K562 (cell line): ENCODE results near the gene AQP11. TPM values are rescaled to one million over a fixed set of nuclear protein-coding genes. Genes with fewer than 3 reads are reported as not detected.

ENCODE experiments used
- ELF2 ChIP-seq: fragments of 250-450 bp; sonication (Bioruptor Pico); IDR thresholded peaks from 2 replicates; pipeline ENCODE4 v1.5.0; 2021; ENCODE audit warnings: mild to moderate bottlenecking
- ETS1 ChIP-seq: conservative IDR thresholded peaks from 2 replicates; pipeline ENCODE4 v1.6.1; 2011; ENCODE audit warnings: low read depth, mild to moderate bottlenecking, low read length; ENCODE audit not compliant: control insufficient read depth
- FOXK2 ChIP-seq, 2 experiments: fragments of 450-650 bp; IDR thresholded peaks in 1 of 2; conservative IDR thresholded peaks in 1 of 2; 2 replicates each; pipeline ENCODE4 v1.6.1; 2016; ENCODE audit warnings: low read depth in 2 of 2, mild to moderate bottlenecking in 1 of 2
- JUNB ChIP-seq: fragments of 450-650 bp; formaldehyde crosslinking; conservative IDR thresholded peaks from 2 replicates; pipeline ENCODE4 v1.4.0; 2020; ENCODE audit warnings: mild to moderate bottlenecking
- MED1 ChIP-seq: sonication (generic); formaldehyde crosslinking; IDR thresholded peaks from 2 replicates; pipeline ENCODE4 v1.8.1; 2023; ENCODE audit warnings: missing genetic modification reagents, borderline replicate concordance
- SETDB1 ChIP-seq: IDR thresholded peaks from one replicate; pipeline ENCODE4 v1.6.1; 2012; ENCODE audit warnings: low read length, control low read depth, inconsistent platforms
- SMARCB1 ChIP-seq: IDR thresholded peaks from 2 replicates; pipeline ENCODE4 v1.6.1; 2011; ENCODE audit warnings: improper control_type of control experiment, low read depth; ENCODE audit not compliant: insufficient read length
- TAF7 ChIP-seq: fragments of 450-650 bp; IDR thresholded peaks from 2 replicates; pipeline ENCODE4 v1.6.1; 2016; ENCODE audit warnings: missing genetic modification characterization, missing compliant biosample characterization
- ZC3H8 ChIP-seq: fragments of 450-650 bp; IDR thresholded peaks from 2 replicates; pipeline ENCODE4 v1.6.1; 2017
- ZFP36 ChIP-seq: fragments of 150-350 bp; IDR thresholded peaks from 2 replicates; pipeline ENCODE4 v1.6.1; 2018; ENCODE audit warnings: low read length, low read depth; ENCODE audit not compliant: partially characterized antibody
- ZNF143 ChIP-seq: sonication (generic); formaldehyde crosslinking; IDR thresholded peaks from 2 replicates; pipeline ENCODE4 v1.9.0; 2022; ENCODE audit warnings: mild to moderate bottlenecking, missing genetic modification reagents
- ZNF407 ChIP-seq: fragments of 450-650 bp; IDR thresholded peaks from 2 replicates; pipeline ENCODE4 v1.6.1; 2016; ENCODE audit warnings: low read depth
- polyA plus RNA-seq, 8 experiments: library from polyadenylated mRNA; depleted of rRNA in 4 of 8; stranded (reverse) in 5 of 8; unstranded in 3 of 8; fragments of >200 nt; fragmentation: Nextera tagmentation in 2 of 8; fragmentation: Illumina TruSeq in 1 of 8; extraction: Ambion mirVana in 2 of 8; extraction: Trizol in 1 of 8; gene quantifications; 2 replicates each; pipeline versions ENCODE4 v1.2.1 to v1.2.3, GENCODE V29; 2011 to 2014; ENCODE audit warnings: inconsistent platforms in 1 of 8, missing spikeins in 1 of 8
- total RNA-seq, 7 experiments: library from RNA; depleted of rRNA in 6 of 7; stranded (reverse); fragments of >200 nt in 6 of 7; fragmentation: Illumina TruSeq in 2 of 7; extraction: Trizol in 2 of 7; gene quantifications; 2 replicates each; pipeline versions ENCODE4 v1.2.1 to v1.2.3, GENCODE V29; 2011 to 2021; ENCODE audit warnings: low replicate concordance in 1 of 7

The AQP11 gene
- total and polyA plus RNA-seq, 9 of the 15 experiments (the other 6 are each of a cell fraction or from before 2014, with no cell fraction given) = 0.09 to 1.0 (median 0.36) TPM

- TF ChIP-seq MED1 (CRISPR knock-in tag) = no peak
- no peak for TF ChIP-seq ELF2 (CRISPR knock-in tag)
- TF ChIP-seq FOXK2 (conservative IDR thresholded peaks at IDR 0.05 in 1 of 2, IDR thresholded peaks at IDR 0.05 in 1 of 2; ENCODE audit: low read depth in 2 of 2) = peak; percentile 93 to 94
- TF ChIP-seq ZFP36 = no peak
- peak; percentile 85; the same call in 1 of the 2 replicates for TF ChIP-seq ETS1
- TF ChIP-seq SETDB1 = no peak
- TF ChIP-seq ZC3H8 = no peak
- TF ChIP-seq ZNF143 (CRISPR knock-in tag) = no peak
- TF ChIP-seq JUNB (CRISPR knock-in tag) = no peak
- TF ChIP-seq TAF7 (tag) = peak; percentile 82
- TF ChIP-seq ZNF407 = no peak
- TF ChIP-seq SMARCB1 = no peak
Measured at GRCh38 chr11:77637345-77638165, 47.8 kb downstream of the AQP11 start, which contains the start of gene CLNS1A (continued).
